CD14-positive monocyte (primary cell): ENCODE data around the gene MAD1L1. TPM values are rescaled to one million over a fixed set of nuclear protein-coding genes. Genes with fewer than 3 reads are reported as not detected.
A peak's percentile ranks its signal among the peaks of the same experiment; 100 is the strongest.
"Not testable (repeated sequence)": the region's sequence is repeated elsewhere in the genome, so short reads cannot be mapped to it uniquely, and the experiment has no call there.

Source experiments
- DNase-seq, 3 donors: peaks; one replicate each; pipeline ENCODE4 v3.0.0-alpha.2; 2011 to 2022
- H2AFZ ChIP-seq: 2 replicates; pipeline ENCODE4 v1.6.0; 2012; ENCODE audit warnings: mild to moderate bottlenecking, low read depth, low read length, inconsistent platforms; ENCODE audit not compliant: insufficient read depth, poor library complexity, severe bottlenecking
- H3K27ac ChIP-seq, 2 donors: 1 replicate in 1 of 2; 2 replicates in 1 of 2; pipeline ENCODE4 v1.5.1; 2012 to 2013; ENCODE audit warnings: low read length in 2 of 2, control low read depth in 1 of 2, inconsistent platforms in 1 of 2, low read depth in 1 of 2, mild to moderate bottlenecking in 1 of 2
- H3K27me3 ChIP-seq, 2 donors: one replicate each; pipeline versions ENCODE4 v1.6.0 to v1.6.1; 2011 to 2013; ENCODE audit warnings: low read length in 2 of 2; ENCODE audit not compliant: control insufficient read depth in 2 of 2, insufficient read depth in 2 of 2
- H3K36me3 ChIP-seq, 2 donors: replicated peaks in 1 of 2; 1 replicate in 1 of 2; 2 replicates in 1 of 2; pipeline versions ENCODE4 v1.5.1 to v1.6.1; 2012 to 2013; ENCODE audit warnings: low read length in 2 of 2, control low read depth in 1 of 2, inconsistent platforms in 1 of 2, mild to moderate bottlenecking in 1 of 2; ENCODE audit not compliant: insufficient read depth in 2 of 2, control insufficient read depth in 1 of 2
- H3K4me1 ChIP-seq, 2 donors: 1 replicate in 1 of 2; 2 replicates in 1 of 2; pipeline versions ENCODE4 v1.5.1 to v1.6.1; 2012 to 2013; ENCODE audit warnings: low read length in 2 of 2, control low read depth in 1 of 2, inconsistent platforms in 1 of 2, mild to moderate bottlenecking in 1 of 2, moderate library complexity in 1 of 2; ENCODE audit not compliant: insufficient read depth in 2 of 2, control insufficient read depth in 1 of 2
- H3K4me2 ChIP-seq: replicated peaks from 2 replicates; pipeline ENCODE3; 2012; ENCODE audit warnings: low read length, moderate library complexity, mild to moderate bottlenecking; ENCODE audit not compliant: poor library complexity, severe bottlenecking; ENCODE audit errors: extremely low read depth
- H3K4me3 ChIP-seq, 3 experiments: fragments of 200-600 bp in 1 of 3; sonication (generic) in 1 of 3; replicated peaks in 1 of 3; 1 replicate in 2 of 3; 2 replicates in 1 of 3; pipeline ENCODE4 v1.5.1; 2011 to 2013; ENCODE audit warnings: low read length in 3 of 3, mild to moderate bottlenecking in 3 of 3, control low read depth in 2 of 3, low read depth in 2 of 3, inconsistent platforms in 1 of 3, moderate library complexity in 1 of 3
- H3K79me2 ChIP-seq: 2 replicates; pipeline ENCODE4 v1.6.0; 2012; ENCODE audit warnings: mild to moderate bottlenecking, control low read depth, inconsistent platforms, low read length, moderate library complexity; ENCODE audit not compliant: insufficient read depth
- H3K9ac ChIP-seq: 2 replicates; pipeline ENCODE4 v1.6.0; 2017; ENCODE audit warnings: low read length, mild to moderate bottlenecking; ENCODE audit not compliant: insufficient read depth, poor library complexity, severe bottlenecking
- H3K9me3 ChIP-seq, 2 donors: replicated peaks in 1 of 2; 1 replicate in 1 of 2; 2 replicates in 1 of 2; pipeline versions ENCODE4 v1.5.1 to v1.6.1; 2012 to 2013; ENCODE audit warnings: low read length in 2 of 2, control low read depth in 1 of 2; ENCODE audit not compliant: control insufficient read depth in 1 of 2, insufficient read depth in 1 of 2
- H4K20me1 ChIP-seq: 2 replicates; pipeline ENCODE4 v1.6.0; 2012; ENCODE audit warnings: mild to moderate bottlenecking, low read length, control low read depth, moderate library complexity; ENCODE audit not compliant: insufficient read depth
- H3K27ac Mint-ChIP-seq, 7 donors: one replicate each; pipeline ENCODE4 v1.8.0; 2020; ENCODE audit warnings: mild to moderate bottlenecking in 7 of 7, mixed read lengths in 7 of 7, moderate library complexity in 6 of 7, inconsistent platforms in 2 of 7
- H3K27me3 Mint-ChIP-seq, 3 donors: one replicate each; pipeline ENCODE4 v1.8.0; 2021 to 2022; ENCODE audit warnings: low read depth in 3 of 3, mild to moderate bottlenecking in 3 of 3, mixed read lengths in 3 of 3, moderate library complexity in 3 of 3, inconsistent platforms in 1 of 3
- H3K36me3 Mint-ChIP-seq, 2 donors: one replicate each; pipeline ENCODE4 v1.8.0; 2020; ENCODE audit warnings: mixed read lengths in 2 of 2, inconsistent platforms in 1 of 2, mild to moderate bottlenecking in 1 of 2
- H3K4me1 Mint-ChIP-seq: one replicate; pipeline ENCODE4 v1.8.0; 2020; ENCODE audit warnings: mild to moderate bottlenecking, mixed read lengths
- H3K4me3 Mint-ChIP-seq, 2 donors: one replicate each; pipeline ENCODE4 v1.8.0; 2020; ENCODE audit warnings: mild to moderate bottlenecking in 2 of 2, mixed read lengths in 2 of 2, moderate library complexity in 1 of 2
- H3K9me3 Mint-ChIP-seq, 7 donors: one replicate each; pipeline ENCODE4 v1.8.0; 2020 to 2022; ENCODE audit warnings: mixed read lengths in 7 of 7, mild to moderate bottlenecking in 6 of 7, moderate library complexity in 6 of 7, inconsistent platforms in 2 of 7
- WGBS: methylation state at CpG from one replicate; pipeline ENCODE4 v1.1.5; 2013; ENCODE audit warnings: missing lambda C conversion rate; ENCODE audit not compliant: insufficient coverage; 5-methylcytosine and 5-hydroxymethylcytosine counted together
- intact Hi-C, 2 donors: fragments of 100-400 bp; cut with micrococcal nuclease; formaldehyde crosslinking; loops; one replicate each; pipeline versions ENCODE4 v1.15.0 to v1.15.1; 2023
- polyA plus RNA-seq, 3 donors: library from polyadenylated mRNA; depleted of rRNA in 1 of 3; unstranded in 2 of 3; stranded (reverse) in 1 of 3; fragments of 300-500 nt in 2 of 3; fragments of >200 nt in 1 of 3; fragmentation: Illumina TruSeq in 2 of 3; gene quantifications; 1 replicate in 2 of 3; 2 replicates in 1 of 3; pipeline ENCODE4 v1.2.3, GENCODE V29; 2012 to 2021
- TF ChIP-seq, protein P1 (sequence below): fragments of 200-600 bp; IDR thresholded peaks from one replicate; pipeline ENCODE4 v1.8.0; 2022; ENCODE audit warnings: antibody characterized with exemption, mild to moderate bottlenecking

MAD1L1 gene
- polyA plus RNA-seq, 3 donors: 22.0 to 39.4 (median 33.2) TPM

DNA sequence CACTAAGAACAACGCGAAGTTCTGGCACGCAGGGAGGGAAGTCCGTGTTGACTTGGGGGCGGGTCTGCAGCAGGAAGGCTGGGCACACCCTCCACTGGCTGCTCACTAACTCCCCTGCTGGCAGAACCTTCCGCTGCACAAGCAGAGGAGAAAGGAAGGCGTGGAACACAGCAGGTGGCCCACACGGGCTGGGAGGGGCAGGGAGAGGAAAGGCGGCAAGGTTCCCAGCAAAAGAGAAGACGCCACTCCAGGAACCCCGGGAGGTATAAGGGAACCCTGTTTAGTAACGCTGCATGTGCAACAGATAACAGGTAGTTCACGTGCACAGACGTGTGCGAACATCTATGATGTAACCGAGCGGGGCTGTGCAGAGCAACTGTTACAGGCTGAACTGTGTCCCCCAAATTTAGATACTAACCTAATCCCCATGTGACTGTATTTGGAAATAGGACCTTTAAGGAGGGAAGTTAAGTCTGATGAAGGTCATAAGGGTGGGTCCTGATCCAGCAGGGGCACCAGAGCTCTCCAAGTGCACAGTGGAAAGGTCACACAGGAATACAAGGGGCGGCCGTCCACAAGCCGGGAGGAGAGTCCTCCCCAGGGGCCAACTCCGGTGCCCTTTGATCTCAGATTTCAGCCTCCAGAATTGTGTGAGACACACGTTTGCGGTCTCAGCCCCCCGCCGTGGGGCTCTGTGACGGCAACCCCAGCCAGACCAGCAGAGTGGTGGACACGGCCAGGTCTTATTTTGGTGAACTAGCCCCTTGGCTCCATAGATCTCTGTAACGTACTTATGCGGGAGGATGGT is 357.1 kb downstream of the MAD1L1 start:
- peaks cover 4 to 21% of the 10 kb centered on the region in 2 donors for H3K36me3 ChIP-seq
- whole genome bisulfite sequencing: 62% methylated on average over 14 of the region's 29 CpGs
- H3K9ac ChIP-seq, H3K27me3 ChIP-seq, H3K27ac ChIP-seq, H3K4me2 ChIP-seq, H3K79me2 ChIP-seq, DNase-seq, H3K4me1 ChIP-seq, H3K4me3 ChIP-seq, H2AFZ ChIP-seq, H3K4me3 Mint-ChIP-seq, intact Hi-C loops, H3K27me3 Mint-ChIP-seq: not testable (repeated sequence)
- H4K20me1 ChIP-seq: peaks cover 58% of the 10 kb centered on the region
- TF ChIP-seq, protein P1, sequence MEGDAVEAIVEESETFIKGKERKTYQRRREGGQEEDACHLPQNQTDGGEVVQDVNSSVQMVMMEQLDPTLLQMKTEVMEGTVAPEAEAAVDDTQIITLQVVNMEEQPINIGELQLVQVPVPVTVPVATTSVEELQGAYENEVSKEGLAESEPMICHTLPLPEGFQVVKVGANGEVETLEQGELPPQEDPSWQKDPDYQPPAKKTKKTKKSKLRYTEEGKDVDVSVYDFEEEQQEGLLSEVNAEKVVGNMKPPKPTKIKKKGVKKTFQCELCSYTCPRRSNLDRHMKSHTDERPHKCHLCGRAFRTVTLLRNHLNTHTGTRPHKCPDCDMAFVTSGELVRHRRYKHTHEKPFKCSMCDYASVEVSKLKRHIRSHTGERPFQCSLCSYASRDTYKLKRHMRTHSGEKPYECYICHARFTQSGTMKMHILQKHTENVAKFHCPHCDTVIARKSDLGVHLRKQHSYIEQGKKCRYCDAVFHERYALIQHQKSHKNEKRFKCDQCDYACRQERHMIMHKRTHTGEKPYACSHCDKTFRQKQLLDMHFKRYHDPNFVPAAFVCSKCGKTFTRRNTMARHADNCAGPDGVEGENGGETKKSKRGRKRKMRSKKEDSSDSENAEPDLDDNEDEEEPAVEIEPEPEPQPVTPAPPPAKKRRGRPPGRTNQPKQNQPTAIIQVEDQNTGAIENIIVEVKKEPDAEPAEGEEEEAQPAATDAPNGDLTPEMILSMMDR: peak; percentile 39
- peaks cover 0 to 18% of the 10 kb centered on the region in 2 donors for H3K9me3 ChIP-seq
- H3K4me1 Mint-ChIP-seq: peaks cover 13% of the 10 kb centered on the region
- peaks cover 6 to 32% (median 12%) of the 10 kb centered on the region in 7 donors for H3K9me3 Mint-ChIP-seq
- H3K36me3 Mint-ChIP-seq: peaks cover 19 to 37% of the 10 kb centered on the region in 2 donors
- peak overlapping the region in 1 of 7 donors; percentile 80 for H3K27ac Mint-ChIP-seq

DNA sequence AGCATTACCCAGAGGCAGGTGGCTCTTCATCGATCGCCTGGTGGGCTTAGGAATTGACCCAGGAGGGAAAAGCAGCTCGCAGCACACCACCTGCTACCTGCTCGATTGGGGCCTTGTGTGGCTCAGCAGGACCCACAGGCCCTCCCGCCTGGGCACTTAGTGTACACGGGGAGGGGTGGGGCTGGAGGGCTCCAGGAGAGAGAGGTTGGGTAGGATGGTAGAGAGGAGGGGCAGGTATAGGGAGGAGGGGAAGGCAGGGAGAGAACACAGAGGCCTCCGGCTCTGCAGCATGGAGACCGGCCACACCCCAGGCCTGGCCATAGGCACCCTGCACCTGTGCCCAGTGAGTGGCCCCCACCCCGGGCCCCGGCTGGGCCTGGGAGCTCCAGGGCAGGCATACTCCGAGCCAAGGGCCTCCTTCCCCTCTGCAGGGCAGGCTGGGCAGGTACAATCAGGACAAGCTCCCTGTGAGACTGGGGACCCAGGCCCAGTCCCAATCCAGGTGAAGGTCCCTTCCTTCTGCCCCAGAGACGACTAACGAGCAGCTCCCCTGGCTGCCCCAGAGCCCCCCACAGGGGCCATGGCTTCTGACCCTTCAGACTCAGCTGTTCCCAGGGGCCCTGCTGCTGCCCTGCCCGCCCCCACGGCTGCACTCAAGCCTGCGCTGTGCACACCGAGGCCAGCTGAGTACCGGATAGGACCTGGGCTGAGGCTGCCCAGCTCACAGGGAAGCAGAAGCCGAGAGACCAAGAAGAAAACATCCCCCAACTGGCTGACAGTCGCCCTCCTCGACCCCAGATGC is 358.0 kb downstream of the MAD1L1 start:
- H3K4me3 Mint-ChIP-seq, intact Hi-C loops, H3K4me2 ChIP-seq, H3K79me2 ChIP-seq, H3K27ac Mint-ChIP-seq, DNase-seq, H2AFZ ChIP-seq, H3K27ac ChIP-seq, H3K27me3 ChIP-seq, H3K27me3 Mint-ChIP-seq, H3K9ac ChIP-seq, H3K4me3 ChIP-seq, H3K4me1 ChIP-seq: not testable (repeated sequence)
- Mint-ChIP-seq H3K9me3 (peaks cover 6 to 33% (median 12%) of the 10 kb centered on the region in 7 donors), H3K4me1 (peaks cover 13% of the 10 kb centered on the region), H3K36me3 (peaks cover 16 to 31% of the 10 kb centered on the region in 2 donors)
- H3K36me3 ChIP-seq: peaks cover 0 to 13% of the 10 kb centered on the region in 2 donors
- peaks cover 0 to 18% of the 10 kb centered on the region in 2 donors for H3K9me3 ChIP-seq
- peaks cover 53% of the 10 kb centered on the region for H4K20me1 ChIP-seq
- 98% methylated on average over 6 of the region's 21 CpGs for WGBS
